ENCODE data around the gene BBS7.

DNA sequence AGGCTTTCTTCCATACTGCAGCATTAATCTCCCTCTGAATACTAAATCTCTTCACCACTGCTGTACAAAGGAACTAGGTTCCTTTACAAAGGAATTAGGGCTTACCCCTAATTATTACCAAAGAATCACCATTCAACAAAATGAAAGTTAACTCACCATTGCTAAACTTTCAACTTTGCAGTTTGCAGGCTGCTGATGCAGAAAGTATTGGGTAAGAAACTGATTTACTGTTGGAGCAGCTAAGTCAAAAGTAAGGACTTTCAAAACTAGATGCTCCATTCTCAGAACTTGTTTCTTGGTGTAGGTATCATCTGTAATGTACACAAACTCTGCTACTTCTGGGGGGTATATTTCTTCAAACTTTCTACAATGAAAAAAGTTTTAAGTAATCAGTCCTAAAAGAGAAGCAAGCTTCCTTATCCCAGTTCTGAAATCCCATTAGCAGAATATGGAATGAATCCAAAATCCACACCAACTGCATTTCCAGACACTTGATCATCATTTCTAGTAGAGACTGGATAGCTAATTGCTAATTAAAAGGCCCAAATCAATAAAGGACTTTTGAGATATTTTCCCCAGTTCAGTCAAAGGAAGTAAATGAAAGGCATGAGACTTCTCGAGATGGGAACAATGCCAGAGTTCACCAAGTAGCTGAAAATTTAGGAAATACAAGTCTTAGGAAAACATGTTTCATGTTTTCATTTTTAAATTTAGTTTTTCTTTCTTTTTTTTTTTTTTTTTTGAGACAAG, 50.9 kb downstream of the BBS7 start:
- no peak for TF ChIP-seq ZNF384 (IDR thresholded peaks at IDR 0.05; ENCODE audit: low read depth, low read length)
- TF ChIP-seq TEAD1 (CRISPR knock-in tag; IDR thresholded peaks at IDR 0.05) = no peak
- TF ChIP-seq ZNF121 (CRISPR knock-in tag; conservative IDR thresholded peaks at IDR 0.05) = no peak
- TF ChIP-seq GATAD2B (IDR thresholded peaks at IDR 0.05; ENCODE audit: borderline replicate concordance) = no peak
- TF ChIP-seq, protein P1, sequence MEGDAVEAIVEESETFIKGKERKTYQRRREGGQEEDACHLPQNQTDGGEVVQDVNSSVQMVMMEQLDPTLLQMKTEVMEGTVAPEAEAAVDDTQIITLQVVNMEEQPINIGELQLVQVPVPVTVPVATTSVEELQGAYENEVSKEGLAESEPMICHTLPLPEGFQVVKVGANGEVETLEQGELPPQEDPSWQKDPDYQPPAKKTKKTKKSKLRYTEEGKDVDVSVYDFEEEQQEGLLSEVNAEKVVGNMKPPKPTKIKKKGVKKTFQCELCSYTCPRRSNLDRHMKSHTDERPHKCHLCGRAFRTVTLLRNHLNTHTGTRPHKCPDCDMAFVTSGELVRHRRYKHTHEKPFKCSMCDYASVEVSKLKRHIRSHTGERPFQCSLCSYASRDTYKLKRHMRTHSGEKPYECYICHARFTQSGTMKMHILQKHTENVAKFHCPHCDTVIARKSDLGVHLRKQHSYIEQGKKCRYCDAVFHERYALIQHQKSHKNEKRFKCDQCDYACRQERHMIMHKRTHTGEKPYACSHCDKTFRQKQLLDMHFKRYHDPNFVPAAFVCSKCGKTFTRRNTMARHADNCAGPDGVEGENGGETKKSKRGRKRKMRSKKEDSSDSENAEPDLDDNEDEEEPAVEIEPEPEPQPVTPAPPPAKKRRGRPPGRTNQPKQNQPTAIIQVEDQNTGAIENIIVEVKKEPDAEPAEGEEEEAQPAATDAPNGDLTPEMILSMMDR (IDR thresholded peaks at IDR 0.05 in 2 of 3, conservative IDR thresholded peaks at IDR 0.05 in 1 of 3; ENCODE audit: insufficient read depth in 2 of 3, low read depth in 1 of 3, low read length in 3 of 3) = no peak
- TF ChIP-seq, protein P2, sequence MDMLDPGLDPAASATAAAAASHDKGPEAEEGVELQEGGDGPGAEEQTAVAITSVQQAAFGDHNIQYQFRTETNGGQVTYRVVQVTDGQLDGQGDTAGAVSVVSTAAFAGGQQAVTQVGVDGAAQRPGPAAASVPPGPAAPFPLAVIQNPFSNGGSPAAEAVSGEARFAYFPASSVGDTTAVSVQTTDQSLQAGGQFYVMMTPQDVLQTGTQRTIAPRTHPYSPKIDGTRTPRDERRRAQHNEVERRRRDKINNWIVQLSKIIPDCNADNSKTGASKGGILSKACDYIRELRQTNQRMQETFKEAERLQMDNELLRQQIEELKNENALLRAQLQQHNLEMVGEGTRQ (CRISPR knock-in tag; IDR thresholded peaks at IDR 0.05) = no peak
- no peak for TF ChIP-seq MEF2A (IDR thresholded peaks at IDR 0.05; ENCODE audit: control insufficient read depth, low read depth, low read length)
- no peak for TF ChIP-seq CHD2 (IDR thresholded peaks at IDR 0.05; ENCODE audit: low read depth, low read length)
- TF ChIP-seq, protein P3, sequence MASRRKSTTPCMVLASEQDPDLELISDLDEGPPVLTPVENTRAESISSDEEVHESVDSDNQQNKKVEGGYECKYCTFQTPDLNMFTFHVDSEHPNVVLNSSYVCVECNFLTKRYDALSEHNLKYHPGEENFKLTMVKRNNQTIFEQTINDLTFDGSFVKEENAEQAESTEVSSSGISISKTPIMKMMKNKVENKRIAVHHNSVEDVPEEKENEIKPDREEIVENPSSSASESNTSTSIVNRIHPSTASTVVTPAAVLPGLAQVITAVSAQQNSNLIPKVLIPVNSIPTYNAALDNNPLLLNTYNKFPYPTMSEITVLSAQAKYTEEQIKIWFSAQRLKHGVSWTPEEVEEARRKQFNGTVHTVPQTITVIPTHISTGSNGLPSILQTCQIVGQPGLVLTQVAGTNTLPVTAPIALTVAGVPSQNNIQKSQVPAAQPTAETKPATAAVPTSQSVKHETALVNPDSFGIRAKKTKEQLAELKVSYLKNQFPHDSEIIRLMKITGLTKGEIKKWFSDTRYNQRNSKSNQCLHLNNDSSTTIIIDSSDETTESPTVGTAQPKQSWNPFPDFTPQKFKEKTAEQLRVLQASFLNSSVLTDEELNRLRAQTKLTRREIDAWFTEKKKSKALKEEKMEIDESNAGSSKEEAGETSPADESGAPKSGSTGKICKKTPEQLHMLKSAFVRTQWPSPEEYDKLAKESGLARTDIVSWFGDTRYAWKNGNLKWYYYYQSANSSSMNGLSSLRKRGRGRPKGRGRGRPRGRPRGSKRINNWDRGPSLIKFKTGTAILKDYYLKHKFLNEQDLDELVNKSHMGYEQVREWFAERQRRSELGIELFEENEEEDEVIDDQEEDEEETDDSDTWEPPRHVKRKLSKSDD (conservative IDR thresholded peaks at IDR 0.05; ENCODE audit: low read length) = no peak
- no peak for TF ChIP-seq MAFK (IDR thresholded peaks at IDR 0.05; ENCODE audit: low read length)
